HS-5 (cell line): ENCODE data around the gene SCYL2.

Experiments
- DNase-seq: peaks from one replicate; pipeline ENCODE4 v3.0.0-alpha.2; 2012; ENCODE audit warnings: low read depth

SCYL2 gene

DNA sequence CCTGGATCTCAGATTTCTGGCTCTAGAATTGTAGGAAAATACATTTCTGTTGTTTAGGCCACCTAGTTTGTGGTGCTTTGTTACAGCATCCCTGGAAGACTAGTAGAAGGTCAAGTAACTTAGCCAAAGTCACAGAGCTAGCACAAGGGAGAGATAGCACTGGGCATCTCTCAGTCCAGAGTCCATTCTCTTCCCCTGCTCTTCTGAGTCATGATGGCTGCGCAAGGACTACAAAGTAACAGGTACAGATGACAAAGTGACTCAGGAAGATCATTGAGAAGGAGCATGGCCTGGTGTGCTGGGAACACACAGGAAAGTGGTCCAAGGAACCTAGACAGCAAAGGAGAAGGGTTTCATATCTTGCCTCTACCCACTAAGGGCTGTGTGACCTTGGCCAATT is 109.2 kb downstream of the SCYL2 start:
- no peak for DNase-seq

DNA sequence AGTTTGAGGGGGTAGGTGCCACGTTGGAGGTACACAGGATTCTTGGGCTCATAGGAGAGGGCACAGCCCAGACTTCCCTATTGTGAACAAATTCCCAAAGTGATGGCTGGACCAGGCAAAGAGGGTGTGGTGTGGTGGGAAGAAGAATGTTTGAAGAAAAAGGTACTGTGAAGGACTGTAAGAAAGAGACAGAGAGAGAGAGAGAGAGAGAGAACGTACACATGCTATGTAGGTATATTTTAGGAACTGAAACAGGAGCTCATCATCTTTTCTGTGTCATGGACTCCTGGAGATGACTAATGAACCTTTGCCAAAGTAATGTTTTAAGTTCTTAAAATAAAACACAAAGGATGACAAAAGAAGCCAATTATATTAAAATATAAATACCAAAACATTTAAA is 114.4 kb downstream of the SCYL2 start:
- DNase-seq: no peak

DNA sequence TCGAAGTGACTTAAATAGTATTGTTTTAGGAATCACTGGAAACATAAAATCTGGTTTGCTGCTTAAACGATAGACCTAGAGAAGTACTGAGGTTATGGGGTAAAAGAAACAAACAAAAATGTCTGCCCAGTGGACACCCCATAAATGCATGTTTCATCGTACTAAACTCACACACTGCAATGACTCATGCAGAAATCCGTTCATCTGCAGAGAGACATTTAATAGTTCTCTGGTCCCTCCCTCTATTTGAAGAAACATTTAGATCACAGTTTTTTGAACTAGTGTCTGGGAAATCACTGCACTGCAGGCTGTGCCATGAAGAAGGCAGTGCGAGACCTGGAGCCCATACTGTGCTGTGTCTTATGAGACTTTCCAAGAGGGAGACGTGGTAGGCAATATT is 115.4 kb downstream of the SCYL2 start:
- no peak for DNase-seq

DNA sequence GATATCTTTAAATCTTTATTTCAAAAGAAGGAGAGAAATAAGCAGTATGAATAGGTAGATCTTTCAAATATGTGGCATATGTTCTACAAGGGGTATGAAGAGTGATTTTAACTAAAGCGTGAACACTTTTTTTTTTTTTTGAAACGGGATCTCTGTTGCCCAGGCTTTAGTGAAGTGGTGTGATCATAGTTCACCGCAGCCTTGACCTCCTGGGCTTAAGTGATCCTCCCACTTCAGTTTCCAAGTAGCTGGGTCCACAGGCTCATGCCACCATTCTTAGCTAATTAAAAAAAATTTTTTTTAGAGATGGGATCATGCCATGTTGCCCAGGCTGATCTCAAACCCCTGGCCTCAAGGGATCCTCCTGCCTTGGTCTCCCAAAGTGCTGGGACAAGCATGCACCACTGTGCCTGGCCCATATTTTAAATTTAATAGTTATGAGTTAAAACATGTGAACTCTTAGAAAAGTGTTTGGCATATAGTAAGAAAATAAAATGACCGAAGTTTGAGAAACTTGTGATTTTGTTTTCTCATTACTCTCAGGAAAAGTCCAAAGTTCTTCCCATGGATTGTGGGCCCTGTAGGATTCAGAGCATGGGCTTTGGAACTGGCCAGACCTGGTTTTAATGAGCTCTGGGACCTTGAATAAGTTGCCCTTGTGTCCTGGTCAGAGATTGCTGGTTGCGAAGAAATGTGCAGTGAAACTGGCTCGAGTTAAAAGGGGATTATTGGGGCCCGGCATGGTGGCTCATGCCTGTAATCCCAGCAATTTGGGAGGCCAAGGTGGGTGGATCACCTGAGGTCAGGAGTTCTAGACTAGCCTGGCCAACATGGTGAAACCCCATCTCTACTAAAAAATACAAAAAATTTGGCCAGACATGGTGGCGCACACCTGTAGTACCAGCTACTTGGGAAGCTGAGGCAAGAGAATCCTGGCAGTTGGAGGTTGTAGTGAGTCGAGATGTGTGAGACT is 116.9 kb downstream of the SCYL2 start:
- no peak for DNase-seq

DNA sequence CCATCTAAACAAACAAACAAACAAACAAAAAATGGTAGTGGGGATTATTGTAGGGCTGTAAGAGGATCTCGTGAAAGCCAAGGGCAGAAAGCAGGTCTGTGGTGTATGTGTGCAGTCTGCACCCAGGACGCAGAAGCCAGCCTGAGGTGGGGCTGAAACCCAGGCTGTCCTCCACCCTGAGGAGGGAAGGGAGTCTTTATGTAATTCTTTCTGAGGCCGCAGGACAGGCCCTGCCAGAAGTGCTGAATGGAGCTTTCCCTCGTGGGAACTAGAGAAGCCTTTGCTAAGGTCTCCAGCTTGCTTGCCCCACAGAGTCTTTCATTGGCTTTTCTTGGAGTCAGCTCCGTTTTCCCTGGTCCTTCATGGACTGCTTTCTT is 117.6 kb downstream of the SCYL2 start:
- no peak for DNase-seq

DNA sequence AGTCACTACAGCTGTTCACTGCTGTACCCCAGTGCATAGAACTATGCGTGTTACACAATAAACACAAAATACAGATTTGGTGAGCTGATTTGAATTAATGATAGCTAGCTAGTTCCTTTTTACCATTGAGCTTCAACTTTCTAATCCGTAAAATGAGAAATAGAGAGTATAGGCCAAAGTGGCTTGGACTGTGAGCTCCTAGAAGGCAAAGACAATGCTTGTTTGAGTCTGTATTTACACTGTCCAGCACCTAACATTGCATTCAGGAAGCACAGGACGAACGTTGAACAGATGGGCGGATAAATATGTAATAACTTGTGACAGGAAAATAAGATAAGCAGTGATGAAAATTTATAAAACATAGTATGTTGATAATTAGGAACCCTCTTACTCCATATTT is 121.4 kb downstream of the SCYL2 start:
- DNase-seq: no peak
